HepG2 (cell line): ENCODE measurements around the gene CFAP97D1. TPM values are rescaled to one million over a fixed set of nuclear protein-coding genes. Genes with fewer than 3 reads are reported as not detected.

Experiments
- BCL3 ChIP-seq: sonication (generic); formaldehyde crosslinking; IDR thresholded peaks from 2 replicates; pipeline ENCODE4 v1.5.1; 2020; ENCODE audit warnings: mild to moderate bottlenecking, missing genetic modification reagents, moderate library complexity
- FOXK2 ChIP-seq: fragments of 450-650 bp; IDR thresholded peaks from 2 replicates; pipeline ENCODE4 v1.6.1; 2016
- HIVEP1 ChIP-seq: sonication (generic); formaldehyde crosslinking; IDR thresholded peaks from 2 replicates; pipeline ENCODE4 v1.4.0; 2020; ENCODE audit warnings: mild to moderate bottlenecking, missing genetic modification reagents
- IRX3 ChIP-seq: sonication (generic); formaldehyde crosslinking; IDR thresholded peaks from 2 replicates; pipeline ENCODE4 v1.8.1; 2023; ENCODE audit warnings: mild to moderate bottlenecking, low read depth, missing genetic modification reagents, borderline replicate concordance
- LCORL ChIP-seq, 2 experiments: fragments of 450-650 bp in 1 of 2; sonication (generic) in 1 of 2; formaldehyde crosslinking in 1 of 2; IDR thresholded peaks; 2 replicates each; pipeline versions ENCODE4 v1.5.0 to v1.6.1; 2017 to 2020; ENCODE audit warnings: antibody characterized with exemption in 1 of 2, missing genetic modification reagents in 1 of 2
- MLLT10 ChIP-seq: sonication (generic); formaldehyde crosslinking; IDR thresholded peaks from 2 replicates; pipeline ENCODE4 v1.4.0; 2020; ENCODE audit warnings: missing genetic modification reagents
- MTA1 ChIP-seq: sonication (generic); formaldehyde crosslinking; IDR thresholded peaks from 2 replicates; pipeline ENCODE4 v1.4.0; 2020; ENCODE audit warnings: missing genetic modification reagents, mild to moderate bottlenecking, borderline replicate concordance
- NFIC ChIP-seq: IDR thresholded peaks from 2 replicates; pipeline ENCODE4 v1.6.1; 2012; ENCODE audit warnings: mild to moderate bottlenecking, low read length, inconsistent platforms
- RAD21 ChIP-seq: fragments of 450-650 bp; formaldehyde crosslinking; IDR thresholded peaks from 2 replicates; pipeline ENCODE4 v1.5.0; 2020; ENCODE audit warnings: mild to moderate bottlenecking
- TCF7L2 ChIP-seq: IDR thresholded peaks from 2 replicates; pipeline ENCODE4 v1.6.1; 2011; ENCODE audit warnings: mild to moderate bottlenecking, low read depth, low read length, moderate library complexity
- ZNF382 ChIP-seq: sonication (generic); formaldehyde crosslinking; IDR thresholded peaks from 2 replicates; pipeline ENCODE4 v1.5.0; 2020; ENCODE audit warnings: missing genetic modification reagents, mild to moderate bottlenecking, borderline replicate concordance
- ZNF468 ChIP-seq: sonication (generic); formaldehyde crosslinking; IDR thresholded peaks from 2 replicates; pipeline ENCODE4 v1.8.0; 2022; ENCODE audit warnings: mild to moderate bottlenecking, moderate library complexity, missing genetic modification reagents
- ZNF512B ChIP-seq: sonication (generic); formaldehyde crosslinking; IDR thresholded peaks from 2 replicates; pipeline ENCODE4 v1.5.1; 2020; ENCODE audit warnings: missing genetic modification reagents, mild to moderate bottlenecking, borderline replicate concordance
- ZNF609 ChIP-seq: sonication (generic); formaldehyde crosslinking; IDR thresholded peaks from 2 replicates; pipeline ENCODE4 v1.4.0; 2020; ENCODE audit warnings: mild to moderate bottlenecking, missing genetic modification reagents, borderline replicate concordance
- polyA plus RNA-seq, 8 experiments: library from polyadenylated mRNA; depleted of rRNA in 3 of 8; stranded (reverse) in 7 of 8; unstranded in 1 of 8; fragments of >200 nt; fragmentation: Illumina TruSeq in 4 of 8; extraction: Trizol in 4 of 8; gene quantifications; 2 replicates each; pipeline versions ENCODE4 v1.2.1 to v1.2.3, GENCODE V29; 2011 to 2016; ENCODE audit warnings: low read depth in 4 of 8, missing spikeins in 1 of 8, mixed read lengths in 1 of 8; ENCODE audit not compliant: insufficient read depth in 1 of 8
- total RNA-seq, 5 experiments: library from RNA; depleted of rRNA; stranded (reverse); fragments of >200 nt; fragmentation: Illumina TruSeq; extraction: Trizol; gene quantifications; 2 replicates each; pipeline ENCODE4 v1.2.3, GENCODE V29; 2016; ENCODE audit warnings: low read depth in 1 of 5
- TF ChIP-seq, protein P1 (sequence below): sonication (generic); formaldehyde crosslinking; IDR thresholded peaks from 2 replicates; pipeline ENCODE4 v1.5.0; 2020; ENCODE audit warnings: mild to moderate bottlenecking, missing genetic modification reagents, borderline replicate concordance

CFAP97D1 gene
- total and polyA plus RNA-seq, 2 of the 13 experiments (the other 11 are each of a cell fraction or from before 2014, with no cell fraction given) = 0.02 TPM; not detected in 1

- TF ChIP-seq, protein P1, sequence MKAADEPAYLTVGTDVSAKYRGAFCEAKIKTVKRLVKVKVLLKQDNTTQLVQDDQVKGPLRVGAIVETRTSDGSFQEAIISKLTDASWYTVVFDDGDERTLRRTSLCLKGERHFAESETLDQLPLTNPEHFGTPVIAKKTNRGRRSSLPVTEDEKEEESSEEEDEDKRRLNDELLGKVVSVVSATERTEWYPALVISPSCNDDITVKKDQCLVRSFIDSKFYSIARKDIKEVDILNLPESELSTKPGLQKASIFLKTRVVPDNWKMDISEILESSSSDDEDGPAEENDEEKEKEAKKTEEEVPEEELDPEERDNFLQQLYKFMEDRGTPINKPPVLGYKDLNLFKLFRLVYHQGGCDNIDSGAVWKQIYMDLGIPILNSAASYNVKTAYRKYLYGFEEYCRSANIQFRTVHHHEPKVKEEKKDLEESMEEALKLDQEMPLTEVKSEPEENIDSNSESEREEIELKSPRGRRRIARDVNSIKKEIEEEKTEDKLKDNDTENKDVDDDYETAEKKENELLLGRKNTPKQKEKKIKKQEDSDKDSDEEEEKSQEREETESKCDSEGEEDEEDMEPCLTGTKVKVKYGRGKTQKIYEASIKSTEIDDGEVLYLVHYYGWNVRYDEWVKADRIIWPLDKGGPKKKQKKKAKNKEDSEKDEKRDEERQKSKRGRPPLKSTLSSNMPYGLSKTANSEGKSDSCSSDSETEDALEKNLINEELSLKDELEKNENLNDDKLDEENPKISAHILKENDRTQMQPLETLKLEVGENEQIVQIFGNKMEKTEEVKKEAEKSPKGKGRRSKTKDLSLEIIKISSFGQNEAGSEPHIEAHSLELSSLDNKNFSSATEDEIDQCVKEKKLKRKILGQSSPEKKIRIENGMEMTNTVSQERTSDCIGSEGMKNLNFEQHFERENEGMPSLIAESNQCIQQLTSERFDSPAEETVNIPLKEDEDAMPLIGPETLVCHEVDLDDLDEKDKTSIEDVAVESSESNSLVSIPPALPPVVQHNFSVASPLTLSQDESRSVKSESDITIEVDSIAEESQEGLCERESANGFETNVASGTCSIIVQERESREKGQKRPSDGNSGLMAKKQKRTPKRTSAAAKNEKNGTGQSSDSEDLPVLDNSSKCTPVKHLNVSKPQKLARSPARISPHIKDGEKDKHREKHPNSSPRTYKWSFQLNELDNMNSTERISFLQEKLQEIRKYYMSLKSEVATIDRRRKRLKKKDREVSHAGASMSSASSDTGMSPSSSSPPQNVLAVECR (CRISPR knock-in tag) = no peak
- TF ChIP-seq ZNF382 (no peak), BCL3 (0 out of 2 replicates have a peak, but pooled peaks have one; percentile 28), TCF7L2 (no peak), LCORL (IDR thresholded peaks at IDR 0.05) (no peak), LCORL (CRISPR knock-in tag; IDR thresholded peaks at IDR 0.05) (peak; percentile 84), FOXK2 (no peak), HIVEP1 (no peak), ZNF609 (CRISPR knock-in tag) (no peak), RAD21 (CRISPR knock-in tag) (peak; percentile 100), NFIC (no peak), IRX3 (CRISPR knock-in tag) (0 out of 2 replicates have a peak, but pooled peaks have one; percentile 63), ZNF468 (CRISPR knock-in tag) (no peak), ZNF512B (CRISPR knock-in tag) (0 out of 2 replicates have a peak, but pooled peaks have one; percentile 57), MTA1 (CRISPR knock-in tag) (no peak), MLLT10 (CRISPR knock-in tag) (no peak)
These were observed 19.9 kb upstream of the CFAP97D1 start (continued) for GRCh38 chr17:43760254-43760852.
